Karpas-422 (cell line): ENCODE data around the gene ADGRE2. TPM values are rescaled to one million over a fixed set of nuclear protein-coding genes. Genes with fewer than 3 reads are reported as not detected.
"Not testable (repeated sequence)": the region's sequence is repeated elsewhere in the genome, so short reads cannot be mapped to it uniquely, and the experiment has no call there.

ENCODE experiments used
- DNase-seq: peaks from one replicate; pipeline ENCODE4 v3.0.0-alpha.2; 2015
- H2AFZ ChIP-seq: fragments of 200-600 bp; sonication (generic); 2 replicates; pipeline ENCODE4 v1.6.1; 2014; ENCODE audit warnings: antibody characterized with exemption, low read length, mixed read lengths
- H3K27ac ChIP-seq: fragments of 200-600 bp; sonication (generic); 2 replicates; pipeline ENCODE4 v1.5.1; 2014; ENCODE audit warnings: mild to moderate bottlenecking, low read length, moderate library complexity
- H3K27me3 ChIP-seq: fragments of 200-600 bp; sonication (generic); 2 replicates; pipeline ENCODE4 v1.6.1; 2014; ENCODE audit warnings: low read length, mixed read lengths
- H3K36me3 ChIP-seq: fragments of 200-600 bp; sonication (generic); 2 replicates; pipeline ENCODE4 v1.6.1; 2014; ENCODE audit warnings: low read length, mixed read lengths; ENCODE audit not compliant: insufficient read depth
- H3K4me1 ChIP-seq: fragments of 200-600 bp; sonication (generic); 2 replicates; pipeline ENCODE4 v1.6.1; 2014; ENCODE audit warnings: mild to moderate bottlenecking, low read length, mixed read lengths
- H3K4me2 ChIP-seq: fragments of 200-600 bp; sonication (generic); 2 replicates; pipeline ENCODE4 v1.6.1; 2014; ENCODE audit warnings: low read length, low read depth, mild to moderate bottlenecking; ENCODE audit not compliant: poor library complexity, severe bottlenecking
- H3K4me3 ChIP-seq: fragments of 200-600 bp; sonication (generic); 2 replicates; pipeline ENCODE4 v1.5.1; 2014; ENCODE audit warnings: mild to moderate bottlenecking, antibody characterized with exemption, low read length, mixed read lengths
- H3K79me2 ChIP-seq: fragments of 200-600 bp; sonication (generic); 2 replicates; pipeline ENCODE4 v1.6.1; 2014; ENCODE audit warnings: mild to moderate bottlenecking, low read length, mixed read lengths
- H3K9ac ChIP-seq: fragments of 200-600 bp; sonication (generic); 2 replicates; pipeline ENCODE4 v1.6.0; 2014; ENCODE audit warnings: low read length
- H3K9me2 ChIP-seq: fragments of 200-600 bp; sonication (generic), shearing (Covaris generic); replicated peaks from 2 replicates; pipeline ENCODE4 v1.6.0; 2014; ENCODE audit warnings: mild to moderate bottlenecking, low read length, moderate library complexity; ENCODE audit not compliant: insufficient read depth
- H3K9me3 ChIP-seq: fragments of 300-700, 200-600 bp; sonication (generic); 2 replicates; pipeline ENCODE4 v1.6.1; 2014; ENCODE audit warnings: low read length, mixed read lengths
- H4K20me1 ChIP-seq: fragments of 200-600 bp; sonication (generic); 2 replicates; pipeline ENCODE4 v1.6.1; 2014; ENCODE audit warnings: mild to moderate bottlenecking, antibody characterized with exemption, low read length, low read depth; ENCODE audit not compliant: insufficient read depth
- total RNA-seq: library from RNA; depleted of rRNA; stranded (reverse); fragments of >200 nt; shearing (Covaris generic); gene quantifications from 2 replicates; pipeline ENCODE4 v1.2.3, GENCODE V29; 2014; ENCODE audit warnings: low replicate concordance

The ADGRE2 gene
- total RNA-seq, 1 experiment from 2014 or later: not detected

GRCh38 chr19:14798760-14799159 lies 20.4 kb upstream of the ADGRE2 start:
- H3K9ac ChIP-seq: no peak overlapping the region
- H3K27ac ChIP-seq: no peak overlapping the region
- H3K4me2 ChIP-seq: no peak overlapping the region
- H3K4me3 ChIP-seq: no peak overlapping the region
- H3K4me1 ChIP-seq: no peaks in the 10 kb centered on the region
- H3K9me3 ChIP-seq: no peaks in the 10 kb centered on the region
- H3K9me2 ChIP-seq: no peaks in the 10 kb centered on the region
- no peaks in the 10 kb centered on the region for H3K27me3 ChIP-seq
- H2AFZ ChIP-seq: no peak overlapping the region
- DNase-seq: no peak
- no peaks in the 10 kb centered on the region for H4K20me1 ChIP-seq
- no peaks in the 10 kb centered on the region for H3K36me3 ChIP-seq
- H3K79me2 ChIP-seq: no peaks in the 10 kb centered on the region

- no peak overlapping the region for H2AFZ ChIP-seq
- H3K9ac ChIP-seq: no peak overlapping the region
- H3K9me3 ChIP-seq: no peaks in the 10 kb centered on the region
- H3K27me3 ChIP-seq: no peaks in the 10 kb centered on the region
- no peak for DNase-seq
- no peaks in the 10 kb centered on the region for H3K36me3 ChIP-seq
- H3K9me2 ChIP-seq: no peaks in the 10 kb centered on the region
- H3K4me1 ChIP-seq: no peaks in the 10 kb centered on the region
- H4K20me1 ChIP-seq: no peaks in the 10 kb centered on the region
- no peak overlapping the region for H3K4me2 ChIP-seq
- no peak overlapping the region for H3K4me3 ChIP-seq
- no peak overlapping the region for H3K27ac ChIP-seq
- no peaks in the 10 kb centered on the region for H3K79me2 ChIP-seq
These were observed 17.7 kb upstream of the ADGRE2 start for GRCh38 chr19:14796021-14796420.

DNA sequence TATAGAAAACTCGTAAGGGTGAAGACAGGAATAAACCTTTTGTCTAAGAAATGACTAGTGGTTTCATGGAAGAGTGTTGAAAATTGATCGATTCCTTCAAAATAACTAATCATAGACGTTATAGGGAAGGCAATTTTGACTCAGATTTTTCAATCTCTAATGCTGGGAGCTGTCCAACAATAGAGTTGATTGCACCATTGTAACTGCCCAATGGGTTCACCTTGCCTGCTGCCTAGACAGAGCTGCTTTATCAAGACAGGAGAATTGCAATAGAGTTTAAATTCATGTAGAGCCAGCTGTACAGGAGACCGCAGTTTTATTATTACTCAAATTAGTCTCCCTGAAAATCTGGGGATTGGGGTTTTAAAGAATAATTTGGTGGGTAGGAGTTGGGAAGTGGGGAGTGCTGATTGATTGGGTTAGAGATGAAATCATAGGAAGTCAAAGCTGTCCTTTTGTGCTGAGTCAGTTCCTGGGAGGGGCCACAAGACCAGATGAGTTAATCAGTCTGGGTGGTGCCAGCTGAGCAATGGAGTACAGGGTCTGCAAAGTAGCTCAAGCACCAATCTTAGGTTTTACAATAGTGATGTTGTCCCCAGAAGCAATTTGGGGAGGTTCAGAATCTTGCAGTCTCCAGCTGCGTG lies 16.8 kb upstream of the ADGRE2 start:
- H3K9me2 ChIP-seq: no peaks in the 10 kb centered on the region
- H3K4me3 ChIP-seq: no peak overlapping the region

GRCh38 chr19:14792250-14792649 lies 13.9 kb upstream of the ADGRE2 start:
- DNase-seq, H3K36me3 ChIP-seq, H3K9me2 ChIP-seq, H3K4me2 ChIP-seq, H3K27me3 ChIP-seq, H3K27ac ChIP-seq, H3K79me2 ChIP-seq, H3K4me3 ChIP-seq, H2AFZ ChIP-seq, H4K20me1 ChIP-seq, H3K9ac ChIP-seq, H3K9me3 ChIP-seq, H3K4me1 ChIP-seq: not testable (repeated sequence)

More for the DNA sequence above, 16.8 kb upstream of the ADGRE2 start:
- Histone ChIP-seq H3K79me2 (no peaks in the 10 kb centered on the region), H3K27me3 (no peaks in the 10 kb centered on the region), H3K4me2 (no peak overlapping the region), H2AFZ (no peak overlapping the region), H3K9ac (no peak overlapping the region), H3K27ac (no peak overlapping the region), H3K4me1 (no peaks in the 10 kb centered on the region), H3K9me3 (no peaks in the 10 kb centered on the region), H4K20me1 (no peaks in the 10 kb centered on the region), H3K36me3 (no peaks in the 10 kb centered on the region)
- no peak for DNase-seq

- no peaks in the 10 kb centered on the region for H3K4me1 ChIP-seq
- no peaks in the 10 kb centered on the region for H3K9me2 ChIP-seq
- H3K27ac ChIP-seq: no peak overlapping the region
- H2AFZ ChIP-seq: no peak overlapping the region
- no peaks in the 10 kb centered on the region for H3K79me2 ChIP-seq
- DNase-seq: peak; percentile 73
- H3K9me3 ChIP-seq: no peaks in the 10 kb centered on the region
- no peak overlapping the region for H3K4me3 ChIP-seq
- no peaks in the 10 kb centered on the region for H4K20me1 ChIP-seq
- H3K27me3 ChIP-seq: no peaks in the 10 kb centered on the region
- no peaks in the 10 kb centered on the region for H3K36me3 ChIP-seq
- H3K9ac ChIP-seq: no peak overlapping the region
- H3K4me2 ChIP-seq: no peak overlapping the region
These were observed 8.1 kb upstream of the ADGRE2 start for GRCh38 chr19:14786421-14786851.

DNA sequence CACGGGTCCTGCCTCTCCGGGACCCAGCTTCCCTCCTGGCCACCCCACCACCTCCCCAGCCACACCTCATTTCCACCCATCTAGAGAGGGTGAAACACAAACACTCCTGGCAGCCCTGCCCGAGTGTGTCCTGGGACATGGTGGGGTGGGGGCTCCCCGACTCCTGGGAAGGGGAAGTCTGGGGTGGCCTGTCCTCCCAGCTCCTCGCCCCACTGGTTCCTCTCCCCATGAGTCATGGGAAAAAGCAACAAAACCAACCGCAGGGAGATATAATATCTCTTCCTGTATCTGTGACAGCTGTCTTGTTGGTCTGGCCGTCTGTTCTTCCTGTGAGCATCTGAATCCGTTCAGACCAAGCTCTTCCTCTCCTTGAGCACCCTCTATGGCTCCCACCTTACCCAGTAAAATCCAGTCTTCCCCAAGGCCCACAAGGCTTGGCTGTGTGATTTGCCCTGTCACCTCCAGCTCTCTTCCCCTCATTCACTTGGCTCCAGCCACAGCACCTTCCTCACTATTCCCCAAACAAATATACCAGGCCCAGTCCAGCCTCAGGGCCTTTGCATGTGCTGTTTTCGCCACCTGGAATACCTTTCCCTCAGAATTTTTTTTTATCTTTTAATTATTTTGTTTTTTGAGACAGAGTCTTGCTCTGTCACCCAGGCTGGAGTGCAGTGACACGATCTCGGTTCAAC lies 6.9 kb upstream of the ADGRE2 start:
- DNase-seq, H3K36me3 ChIP-seq, H2AFZ ChIP-seq, H3K27ac ChIP-seq, H3K79me2 ChIP-seq, H3K9me2 ChIP-seq, H3K4me1 ChIP-seq, H3K27me3 ChIP-seq, H3K4me2 ChIP-seq, H3K9me3 ChIP-seq, H3K4me3 ChIP-seq, H4K20me1 ChIP-seq, H3K9ac ChIP-seq: not testable (repeated sequence)

DNA sequence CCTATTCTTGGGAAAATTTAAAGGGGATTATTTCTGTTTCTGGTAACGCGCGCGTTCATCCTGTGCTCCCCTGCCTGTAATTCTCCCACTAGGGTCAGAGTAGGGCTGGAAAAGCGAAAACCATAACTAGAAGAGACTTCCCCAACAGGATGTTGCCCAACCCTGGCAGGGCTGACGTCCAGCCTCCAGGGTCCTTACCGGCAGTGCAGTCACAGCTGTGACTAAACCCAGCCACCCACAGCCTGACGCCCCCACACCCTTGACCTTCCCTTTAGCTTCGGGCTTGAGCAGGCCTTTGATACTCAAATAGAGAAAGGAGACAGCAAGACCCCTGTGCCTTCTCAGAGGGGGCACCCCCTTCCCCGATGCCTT lies 6.4 kb upstream of the ADGRE2 start:
- H3K4me1 ChIP-seq, H3K27ac ChIP-seq, H3K36me3 ChIP-seq, H4K20me1 ChIP-seq, DNase-seq, H3K79me2 ChIP-seq, H3K4me2 ChIP-seq, H3K4me3 ChIP-seq, H3K9me3 ChIP-seq, H3K9me2 ChIP-seq, H2AFZ ChIP-seq, H3K27me3 ChIP-seq, H3K9ac ChIP-seq: not testable (repeated sequence)

GRCh38 chr19:14783410-14783998 lies 5.1 kb upstream of the ADGRE2 start:
- not testable (repeated sequence) for H3K4me1 ChIP-seq, H2AFZ ChIP-seq, H3K4me3 ChIP-seq, H3K27me3 ChIP-seq, H3K9me2 ChIP-seq, DNase-seq, H3K9ac ChIP-seq, H3K4me2 ChIP-seq, H4K20me1 ChIP-seq, H3K9me3 ChIP-seq, H3K79me2 ChIP-seq, H3K36me3 ChIP-seq, H3K27ac ChIP-seq
